Epidermal melanocyte (primary cell): ENCODE data around the gene PDE4D.
A peak's percentile ranks its signal among the peaks of the same experiment; 100 is the strongest.

Experiments used
- DNase-seq: peaks from one replicate; pipeline ENCODE4 v3.0.0; 2011; ENCODE audit warnings: low spot score; ENCODE audit not compliant: insufficient read length

PDE4D gene

GRCh38 chr5:59054963-59055528 lies 838.5 kb downstream of the PDE4D start:
- no peak for DNase-seq

GRCh38 chr5:59051951-59052350 lies 841.6 kb downstream of the PDE4D start:
- DNase-seq, result no peak

GRCh38 chr5:59049095-59049494 lies 844.4 kb downstream of the PDE4D start:
- DNase-seq, result no peak

- DNase-seq, result no peak
These were observed 851.1 kb downstream of the PDE4D start for GRCh38 chr5:59042201-59043055.

- no peak for DNase-seq
These were observed 852.2 kb downstream of the PDE4D start for GRCh38 chr5:59041355-59041754.

- no peak for DNase-seq
These were observed 852.7 kb downstream of the PDE4D start for GRCh38 chr5:59040804-59041201.

GRCh38 chr5:59040024-59040803 lies 853.3 kb downstream of the PDE4D start:
- DNase-seq, result no peak

GRCh38 chr5:59039296-59040023 lies 854.1 kb downstream of the PDE4D start:
- peak; percentile 29 for DNase-seq

- DNase-seq, result no peak
These were observed 854.7 kb downstream of the PDE4D start for GRCh38 chr5:59038798-59039295.

GRCh38 chr5:59037941-59038797 lies 855.4 kb downstream of the PDE4D start:
- DNase-seq, result no peak

- DNase-seq, result no peak
These were observed 856.1 kb downstream of the PDE4D start for GRCh38 chr5:59037453-59037852.

- no peak for DNase-seq
These were observed 856.5 kb downstream of the PDE4D start for GRCh38 chr5:59037041-59037440.

- no peak for DNase-seq
These were observed 857.1 kb downstream of the PDE4D start for GRCh38 chr5:59036274-59036961.

GRCh38 chr5:59035681-59036080 lies 857.8 kb downstream of the PDE4D start:
- DNase-seq, result no peak

- DNase-seq, result no peak
These were observed 858.9 kb downstream of the PDE4D start for GRCh38 chr5:59034498-59035186.

- DNase-seq, result no peak
These were observed 866.2 kb downstream of the PDE4D start for GRCh38 chr5:59027145-59027907.

- no peak for DNase-seq
These were observed 867.8 kb downstream of the PDE4D start for GRCh38 chr5:59025734-59026133.

GRCh38 chr5:59021837-59022514 lies 871.5 kb downstream of the PDE4D start:
- no peak for DNase-seq
